H1 (cell line): ENCODE data around the gene SLC39A7. TPM values are rescaled to one million over a fixed set of nuclear protein-coding genes. Genes with fewer than 3 reads are reported as not detected.

Source experiments
- ATF2 ChIP-seq: IDR thresholded peaks from 2 replicates; pipeline ENCODE4 v1.6.1; 2012; ENCODE audit warnings: low read length, inconsistent platforms
- CHD7 ChIP-seq: fragments of 300-600 bp; sonication (generic); IDR thresholded peaks from 2 replicates; pipeline ENCODE4 v1.7.1; 2012; ENCODE audit warnings: low read length, moderate library complexity, mild to moderate bottlenecking, inconsistent platforms; ENCODE audit not compliant: insufficient replicate concordance
- EZH2 ChIP-seq: fragments of 200-600 bp; sonication (generic); IDR thresholded peaks from 2 replicates; pipeline ENCODE4 v1.7.1; 2012; ENCODE audit warnings: low read depth, mild to moderate bottlenecking, moderate library complexity, low read length, inconsistent platforms; ENCODE audit not compliant: severe bottlenecking
- FOSL1 ChIP-seq: IDR thresholded peaks from 2 replicates; pipeline ENCODE4 v1.6.1; 2011; ENCODE audit warnings: mild to moderate bottlenecking, low read depth, low read length, moderate library complexity; ENCODE audit not compliant: insufficient read depth
- SIX5 ChIP-seq: IDR thresholded peaks from 2 replicates; pipeline ENCODE4 v1.6.1; 2011; ENCODE audit warnings: mild to moderate bottlenecking, low read depth, low read length
- SRF ChIP-seq: IDR thresholded peaks from 2 replicates; pipeline ENCODE4 v1.6.1; 2011; ENCODE audit warnings: mild to moderate bottlenecking, low read depth, low read length, moderate library complexity
- polyA plus RNA-seq, 7 experiments: library from polyadenylated mRNA; depleted of rRNA in 3 of 7; stranded (reverse) in 5 of 7; unstranded in 2 of 7; fragments of >200 nt in 5 of 7; fragments of 200-250 nt in 2 of 7; gene quantifications; 1 replicate in 5 of 7; 2 replicates in 1 of 7; 4 replicates in 1 of 7; pipeline versions ENCODE4 v1.2.1 to v1.2.3, GENCODE V29; 2011 to 2013; ENCODE audit warnings: missing spikeins in 2 of 7, mixed read lengths in 2 of 7
- total RNA-seq: library from RNA; stranded (reverse); fragmentation: NEBNext Ultra II Directional; extraction: Animal tissue kit (Norgen Biotek cat#: 25700); gene quantifications from 2 replicates; pipeline ENCODE4 v1.2.1, GENCODE V29; 2021

SLC39A7 gene
- total and polyA plus RNA-seq, 2 of the 8 experiments (the other 6 are each of a cell fraction or from before 2014, with no cell fraction given), result 63.3 to 123 TPM

GRCh38 chr6:33165581-33166258, 34.9 kb upstream of the SLC39A7 start (continued):
- TF ChIP-seq CHD7, result no peak
- TF ChIP-seq EZH2, result no peak
- TF ChIP-seq FOSL1, result no peak
- TF ChIP-seq SRF, result no peak
- no peak for TF ChIP-seq SIX5
- TF ChIP-seq ATF2, result no peak
